Measurements from ENCODE around the gene SLC2A11. TPM values are rescaled to one million over a fixed set of nuclear protein-coding genes. Genes with fewer than 3 reads are reported as not detected.

The SLC2A11 gene
- total and polyA plus RNA-seq, 5 donors: 12.0 to 27.2 (median 21.6) TPM

Other genes with a start within 250 kb of the SLC2A11 start
- gene DRICH1, start 225.6 kb upstream of the SLC2A11 start, total RNA-seq: under 1 TPM in 1 of 4 donors, not detected in 3; 0.37 TPM
- gene DRICH1, start 225.6 kb upstream of the SLC2A11 start, polyA plus RNA-seq: 0.09 TPM
- not detected for gene RGL4, start 166.9 kb upstream of the SLC2A11 start, total RNA-seq
- gene RGL4, start 166.9 kb upstream of the SLC2A11 start, polyA plus RNA-seq: 0.45 TPM
- 1 to 10 TPM; 5.6 to 6.3 (median 6.1) TPM for gene ZNF70, start 106.8 kb upstream of the SLC2A11 start, total RNA-seq
- gene ZNF70, start 106.8 kb upstream of the SLC2A11 start, polyA plus RNA-seq: 1.9 TPM
- gene VPREB3, start 103.5 kb upstream of the SLC2A11 start, total RNA-seq: under 1 TPM in 2 of 4 donors, not detected in 2; 0.40 to 0.41 TPM
- 0.61 TPM for gene VPREB3, start 103.5 kb upstream of the SLC2A11 start, polyA plus RNA-seq
- gene C22orf15, start 94.9 kb upstream of the SLC2A11 start, total RNA-seq: under 1 TPM in 1 of 4 donors, not detected in 3; 0.21 TPM
- gene C22orf15, start 94.9 kb upstream of the SLC2A11 start, polyA plus RNA-seq: not detected
- gene CHCHD10, start 89.9 kb upstream of the SLC2A11 start, total RNA-seq: 1,000 to 10,000 TPM in 3 of 4 donors, 100 to 1,000 TPM in 1; 993 to 1,434 (median 1,175) TPM
- 1,153 TPM for gene CHCHD10, start 89.9 kb upstream of the SLC2A11 start, polyA plus RNA-seq
- gene MMP11, start 85.0 kb upstream of the SLC2A11 start, total RNA-seq: 10 to 100 TPM in 2 of 4 donors, 1 to 10 TPM in 2; 2.8 to 15.4 (median 11.5) TPM
- gene MMP11, start 85.0 kb upstream of the SLC2A11 start, polyA plus RNA-seq: 5.9 TPM
- 10 to 100 TPM; 48.8 to 55.9 (median 49.4) TPM for gene SMARCB1, start 70.9 kb upstream of the SLC2A11 start, total RNA-seq
- 41.1 TPM for gene SMARCB1, start 70.9 kb upstream of the SLC2A11 start, polyA plus RNA-seq
- 10 to 100 TPM in 2 of 4 donors, 1 to 10 TPM in 2; 6.1 to 11.6 (median 9.2) TPM for gene DERL3, start 18.9 kb upstream of the SLC2A11 start, total RNA-seq
- gene DERL3, start 18.9 kb upstream of the SLC2A11 start, polyA plus RNA-seq: 5.0 TPM
- gene MIF, start 36.5 kb downstream of the SLC2A11 start, total RNA-seq: 100 to 1,000 TPM; 250 to 364 (median 272) TPM
- 369 TPM for gene MIF, start 36.5 kb downstream of the SLC2A11 start, polyA plus RNA-seq
- 10 to 100 TPM in 1 of 4 donors, 1 to 10 TPM in 3; 2.9 to 11.1 (median 7.1) TPM for gene GSTT2B, start 103.3 kb downstream of the SLC2A11 start, total RNA-seq
- gene GSTT2B, start 103.3 kb downstream of the SLC2A11 start, polyA plus RNA-seq: 8.5 TPM
- gene DDTL, start 109.0 kb downstream of the SLC2A11 start, total RNA-seq: 1 to 10 TPM in 2 of 4 donors, not detected in 2; 1.5 to 2.4 TPM
- gene DDTL, start 109.0 kb downstream of the SLC2A11 start, polyA plus RNA-seq: 2.7 TPM
- gene DDT, start 116.6 kb downstream of the SLC2A11 start, total RNA-seq: 100 to 1,000 TPM; 125 to 175 (median 156) TPM
- gene DDT, start 116.6 kb downstream of the SLC2A11 start, polyA plus RNA-seq: 437 TPM
- not detected for gene GSTT2, start 122.3 kb downstream of the SLC2A11 start, total RNA-seq
- 0.14 TPM for gene GSTT2, start 122.3 kb downstream of the SLC2A11 start, polyA plus RNA-seq
- not detected for gene GSTT4, start 147.6 kb downstream of the SLC2A11 start, total RNA-seq
- not detected for gene GSTT4, start 147.6 kb downstream of the SLC2A11 start, polyA plus RNA-seq
- gene CABIN1, start 153.4 kb downstream of the SLC2A11 start, total RNA-seq: 10 to 100 TPM; 34.7 to 48.6 (median 46.0) TPM
- gene CABIN1, start 153.4 kb downstream of the SLC2A11 start, polyA plus RNA-seq: 31.8 TPM

Measured in right cardiac atrium (tissue), 5 donors.